Measurements from ENCODE around the gene ZNF862. TPM values are rescaled to one million over a fixed set of nuclear protein-coding genes. Genes with fewer than 3 reads are reported as not detected.

ZNF862 gene
- total and polyA plus RNA-seq, 10 of the 15 experiments (the other 5 are each of a cell fraction or from before 2014, with no cell fraction given), result 0.49 to 7.7 (median 3.5) TPM

DNA sequence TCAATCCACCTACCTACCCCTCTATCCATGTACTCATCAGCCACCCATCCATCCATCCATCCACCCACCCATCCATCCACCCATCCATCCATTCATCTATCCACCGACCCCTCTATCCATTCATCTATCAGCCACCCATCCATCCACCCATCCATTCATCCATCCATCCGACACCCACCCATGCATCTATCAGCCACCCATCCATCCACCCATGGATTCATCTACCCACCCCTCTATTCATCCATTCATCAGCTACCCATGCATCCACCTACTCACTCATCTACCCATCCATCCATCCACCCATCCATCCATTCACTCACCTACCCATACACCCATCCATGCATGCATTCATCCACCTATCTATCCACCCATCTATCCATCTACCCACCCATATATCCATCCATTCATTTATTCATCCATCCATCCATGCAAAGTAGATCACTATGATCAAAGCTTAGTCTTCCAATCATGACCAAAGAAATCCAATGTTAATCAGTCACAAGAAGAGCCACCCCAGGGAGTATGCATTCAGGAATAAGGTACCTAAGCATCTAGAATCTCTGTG, 37.1 kb upstream of the ZNF862 start (continued):
- TF ChIP-seq, protein P1, sequence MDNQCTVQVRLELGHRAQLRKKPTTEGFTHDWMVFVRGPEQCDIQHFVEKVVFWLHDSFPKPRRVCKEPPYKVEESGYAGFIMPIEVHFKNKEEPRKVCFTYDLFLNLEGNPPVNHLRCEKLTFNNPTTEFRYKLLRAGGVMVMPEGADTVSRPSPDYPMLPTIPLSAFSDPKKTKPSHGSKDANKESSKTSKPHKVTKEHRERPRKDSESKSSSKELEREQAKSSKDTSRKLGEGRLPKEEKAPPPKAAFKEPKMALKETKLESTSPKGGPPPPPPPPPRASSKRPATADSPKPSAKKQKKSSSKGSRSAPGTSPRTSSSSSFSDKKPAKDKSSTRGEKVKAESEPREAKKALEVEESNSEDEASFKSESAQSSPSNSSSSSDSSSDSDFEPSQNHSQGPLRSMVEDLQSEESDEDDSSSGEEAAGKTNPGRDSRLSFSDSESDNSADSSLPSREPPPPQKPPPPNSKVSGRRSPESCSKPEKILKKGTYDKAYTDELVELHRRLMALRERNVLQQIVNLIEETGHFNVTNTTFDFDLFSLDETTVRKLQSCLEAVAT (IDR thresholded peaks at IDR 0.05), result no peak
- no peak for TF ChIP-seq BACH1 (IDR thresholded peaks at IDR 0.05; ENCODE audit: borderline replicate concordance)
- no peak for TF ChIP-seq PML (IDR thresholded peaks at IDR 0.05; ENCODE audit: low read length)
- no peak for TF ChIP-seq MXI1 (IDR thresholded peaks at IDR 0.05; ENCODE audit: low read depth, low read length)

DNA sequence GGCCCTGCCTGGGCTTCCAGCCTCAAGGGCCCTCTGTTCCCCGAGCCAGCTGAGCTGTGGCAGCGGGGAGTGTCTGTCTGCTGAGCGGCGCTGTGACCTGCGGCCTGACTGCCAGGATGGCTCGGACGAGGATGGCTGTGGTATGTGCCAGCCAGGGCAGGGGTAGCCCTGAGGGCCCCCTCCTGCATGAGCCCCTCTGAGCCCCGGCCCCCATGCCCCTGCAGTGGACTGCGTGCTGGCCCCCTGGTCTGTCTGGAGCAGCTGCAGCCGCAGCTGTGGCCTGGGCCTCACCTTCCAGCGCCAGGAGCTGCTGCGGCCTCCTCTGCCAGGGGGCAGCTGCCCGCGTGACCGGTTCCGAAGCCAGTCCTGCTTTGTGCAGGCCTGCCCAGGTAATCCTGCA, 36.4 kb upstream of the ZNF862 start:
- CTCF ChIA-PET, result interaction anchor here (0.8 to 2.2 kb wide), 2 partner anchors 60 to 139 kb away, joined by 3 to 8 read pairs; no protein-coding TSS in a partner anchor
- H3K27me3 ChIP-seq (replicated peaks in 1 of 2; ENCODE audit: control insufficient read depth in 2 of 2, insufficient read depth in 2 of 2, low read length in 1 of 2), result no peaks in the 10 kb centered on the region
- RAD21 ChIA-PET (ENCODE audit: unreplicated experiment), result no interaction called here
- FAIRE-seq (no peak), ATAC-seq (no peak), DNase-seq (ENCODE audit: low read depth, low spot score) (no peak)
- TF ChIP-seq SREBF1 (IDR thresholded peaks at IDR 0.05; ENCODE audit: low read length) (no peak), RUNX3 (IDR thresholded peaks at IDR 0.05; ENCODE audit: low read length) (no peak), ZSCAN29 (IDR thresholded peaks at IDR 0.05) (no peak), NR2C1 (IDR thresholded peaks at IDR 0.05) (no peak), RELA (IDR thresholded peaks at IDR 0.05; ENCODE audit: borderline replicate concordance, partially characterized antibody) (no peak)
- TF ChIP-seq, protein P2, sequence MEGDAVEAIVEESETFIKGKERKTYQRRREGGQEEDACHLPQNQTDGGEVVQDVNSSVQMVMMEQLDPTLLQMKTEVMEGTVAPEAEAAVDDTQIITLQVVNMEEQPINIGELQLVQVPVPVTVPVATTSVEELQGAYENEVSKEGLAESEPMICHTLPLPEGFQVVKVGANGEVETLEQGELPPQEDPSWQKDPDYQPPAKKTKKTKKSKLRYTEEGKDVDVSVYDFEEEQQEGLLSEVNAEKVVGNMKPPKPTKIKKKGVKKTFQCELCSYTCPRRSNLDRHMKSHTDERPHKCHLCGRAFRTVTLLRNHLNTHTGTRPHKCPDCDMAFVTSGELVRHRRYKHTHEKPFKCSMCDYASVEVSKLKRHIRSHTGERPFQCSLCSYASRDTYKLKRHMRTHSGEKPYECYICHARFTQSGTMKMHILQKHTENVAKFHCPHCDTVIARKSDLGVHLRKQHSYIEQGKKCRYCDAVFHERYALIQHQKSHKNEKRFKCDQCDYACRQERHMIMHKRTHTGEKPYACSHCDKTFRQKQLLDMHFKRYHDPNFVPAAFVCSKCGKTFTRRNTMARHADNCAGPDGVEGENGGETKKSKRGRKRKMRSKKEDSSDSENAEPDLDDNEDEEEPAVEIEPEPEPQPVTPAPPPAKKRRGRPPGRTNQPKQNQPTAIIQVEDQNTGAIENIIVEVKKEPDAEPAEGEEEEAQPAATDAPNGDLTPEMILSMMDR (IDR thresholded peaks at IDR 0.05 in 2 of 3, conservative IDR thresholded peaks at IDR 0.05 in 1 of 3; ENCODE audit: control insufficient read depth in 2 of 3, extremely low read depth in 1 of 3, insufficient read depth in 1 of 3, low read depth in 3 of 3, low read length in 3 of 3), result no peak
- intact Hi-C loops (cut with micrococcal nuclease; ENCODE audit: unreplicated experiment), result no loop called here
- H3K4me2 ChIP-seq (ENCODE audit: control insufficient read depth, insufficient read depth), result no peak overlapping the region
- SMC1A ChIA-PET (ENCODE audit: uncharacterized antibody, unreplicated experiment), result interaction anchor here (1.1 kb wide), 1 partner anchor 139 kb away, joined by 5 read pairs; no protein-coding TSS in a partner anchor
- WGBS (ENCODE audit: insufficient coverage, insufficient replicate concordance, low lambda C conversion rate, missing lambda C conversion rate), result 70% methylated on average over 13 of the region's 16 CpGs
- no peaks in the 10 kb centered on the region for H3K9me3 ChIP-seq (replicated peaks; ENCODE audit: control insufficient read depth, insufficient read depth, low read length)
- no peaks in the 10 kb centered on the region for H3K4me1 ChIP-seq (ENCODE audit: control insufficient read depth, insufficient read depth, low read length)
- POLR2A ChIA-PET, result interaction anchor here (1.0 kb wide), 1 partner anchor 139 kb away, joined by 3 read pairs; no protein-coding TSS in a partner anchor
- H4K20me1 ChIP-seq (ENCODE audit: control insufficient read depth, insufficient read depth), result no peaks in the 10 kb centered on the region
- in situ Hi-C loops (cut with MboI), result no loop called here
- no peaks in the 10 kb centered on the region for H3K79me2 ChIP-seq (ENCODE audit: control insufficient read depth, insufficient read depth, low read length)
- H3K9ac ChIP-seq (ENCODE audit: control insufficient read depth, insufficient read depth, low read length), result no peak overlapping the region
- no peak overlapping the region for H2AFZ ChIP-seq (ENCODE audit: control insufficient read depth, low read depth, low read length)
- no peaks in the 10 kb centered on the region for H3K36me3 ChIP-seq (ENCODE audit: control insufficient read depth in 2 of 2, insufficient read depth in 2 of 2, low read length in 1 of 2)
- BruUV-seq (replicated peaks), result no TSS peak
- H3K4me3 ChIP-seq, result no peak overlapping the region
- H3K27ac ChIP-seq (ENCODE audit: control insufficient read depth, insufficient read depth), result no peak overlapping the region

All from GM12878 (cell line).